ENCODE data around the gene FCRL6.

DNA sequence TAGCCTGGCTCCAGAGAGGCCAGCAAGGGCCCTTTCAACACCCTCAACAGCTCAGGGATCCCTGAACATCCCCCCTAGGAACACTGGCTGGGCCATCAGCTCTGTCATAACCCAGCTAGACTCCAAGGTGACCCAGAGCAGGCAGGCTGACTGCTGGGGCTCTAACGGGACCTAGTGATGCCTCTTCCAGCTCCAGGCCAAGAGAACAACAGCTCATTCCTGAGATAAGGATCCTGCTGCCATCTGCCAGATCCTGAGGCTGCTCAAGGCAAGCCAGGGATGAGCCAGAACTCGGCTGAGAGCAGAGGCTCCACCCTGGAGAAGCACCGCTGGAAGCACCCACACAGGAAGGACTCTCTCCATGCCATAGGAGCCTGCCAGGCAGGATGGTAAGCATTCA lies 58.3 kb downstream of the FCRL6 start:
- TF ChIP-seq, protein P1, sequence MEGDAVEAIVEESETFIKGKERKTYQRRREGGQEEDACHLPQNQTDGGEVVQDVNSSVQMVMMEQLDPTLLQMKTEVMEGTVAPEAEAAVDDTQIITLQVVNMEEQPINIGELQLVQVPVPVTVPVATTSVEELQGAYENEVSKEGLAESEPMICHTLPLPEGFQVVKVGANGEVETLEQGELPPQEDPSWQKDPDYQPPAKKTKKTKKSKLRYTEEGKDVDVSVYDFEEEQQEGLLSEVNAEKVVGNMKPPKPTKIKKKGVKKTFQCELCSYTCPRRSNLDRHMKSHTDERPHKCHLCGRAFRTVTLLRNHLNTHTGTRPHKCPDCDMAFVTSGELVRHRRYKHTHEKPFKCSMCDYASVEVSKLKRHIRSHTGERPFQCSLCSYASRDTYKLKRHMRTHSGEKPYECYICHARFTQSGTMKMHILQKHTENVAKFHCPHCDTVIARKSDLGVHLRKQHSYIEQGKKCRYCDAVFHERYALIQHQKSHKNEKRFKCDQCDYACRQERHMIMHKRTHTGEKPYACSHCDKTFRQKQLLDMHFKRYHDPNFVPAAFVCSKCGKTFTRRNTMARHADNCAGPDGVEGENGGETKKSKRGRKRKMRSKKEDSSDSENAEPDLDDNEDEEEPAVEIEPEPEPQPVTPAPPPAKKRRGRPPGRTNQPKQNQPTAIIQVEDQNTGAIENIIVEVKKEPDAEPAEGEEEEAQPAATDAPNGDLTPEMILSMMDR (IDR thresholded peaks at IDR 0.05) = no peak
- TF ChIP-seq POLR2A (IDR thresholded peaks at IDR 0.05) = no peak
